GM19351 (cell line): Measurements from ENCODE around the gene DAB2.

Experiments used
- ATAC-seq: cut with Tn5 transposase; IDR thresholded peaks from one replicate; pipeline ENCODE4 v1.9.1; 2021; ENCODE audit warnings: mild to moderate bottlenecking, moderate library complexity; ENCODE audit not compliant: unreplicated experiment

Gene DAB2

GRCh38 chr5:39390945-39391344 is 33.8 kb downstream of the DAB2 start:
- no peak for ATAC-seq

- no peak for ATAC-seq
Measured at GRCh38 chr5:39387293-39387692, 37.5 kb downstream of the DAB2 start.

GRCh38 chr5:39384271-39384670 is 40.5 kb downstream of the DAB2 start:
- no peak for ATAC-seq

- ATAC-seq = no peak
Measured at GRCh38 chr5:39381376-39381775, 43.4 kb downstream of the DAB2 start.

GRCh38 chr5:39379693-39380092 is 45.1 kb downstream of the DAB2 start:
- ATAC-seq = no peak

- ATAC-seq = no peak
Measured at GRCh38 chr5:39377613-39378012, 47.2 kb downstream of the DAB2 start.

GRCh38 chr5:39376293-39376714 is 48.5 kb downstream of the DAB2 start:
- ATAC-seq = peak; percentile 85

GRCh38 chr5:39373791-39374190 is 51.0 kb downstream of the DAB2 start:
- ATAC-seq = no peak

GRCh38 chr5:39371367-39371635 is 53.5 kb downstream of the DAB2 start:
- no peak for ATAC-seq

GRCh38 chr5:39370555-39371366 is 54.0 kb downstream of the DAB2 start:
- ATAC-seq = no peak

GRCh38 chr5:39369123-39369815 is 55.5 kb downstream of the DAB2 start:
- ATAC-seq = no peak

- ATAC-seq = no peak
Measured at GRCh38 chr5:39368116-39368515, 56.7 kb downstream of the DAB2 start.

GRCh38 chr5:39367711-39368110 is 57.1 kb downstream of the DAB2 start:
- ATAC-seq = no peak

- no peak for ATAC-seq
Measured at GRCh38 chr5:39364367-39364766, 60.4 kb downstream of the DAB2 start, which contains the start of gene C9. Gene C9 (minus strand): TSS chr5:39364495. CDS start chr5:39364464, 31 bp downstream.

- ATAC-seq = no peak
Measured at GRCh38 chr5:39363217-39363616, 61.6 kb downstream of the DAB2 start.

- no peak for ATAC-seq
Measured at GRCh38 chr5:39362646-39363045, 62.1 kb downstream of the DAB2 start.

- ATAC-seq = no peak
Measured at GRCh38 chr5:39361306-39361705, 63.5 kb downstream of the DAB2 start.

- ATAC-seq = no peak
Measured at GRCh38 chr5:39360471-39361111, 64.2 kb downstream of the DAB2 start.

- ATAC-seq = no peak
Measured at GRCh38 chr5:39356263-39356662, 68.5 kb downstream of the DAB2 start.

- no peak for ATAC-seq
Measured at GRCh38 chr5:39355324-39355723, 69.5 kb downstream of the DAB2 start.

- ATAC-seq = no peak
Measured at GRCh38 chr5:39353717-39354399, 70.9 kb downstream of the DAB2 start.
